HCT116 (cell line): ENCODE results near the gene AKNAD1. TPM values are rescaled to one million over a fixed set of nuclear protein-coding genes. Genes with fewer than 3 reads are reported as not detected.

Experiments
- ATAC-seq: fragments of 200-7000 bp; cut with Tn5 transposase; 2 replicates; pipeline ENCODE4 v1.9.1; 2020; ENCODE audit warnings: mild to moderate bottlenecking, moderate library complexity
- BruUV-seq: library from RNA; stranded (reverse); fragments of 400-500 nt; replicated peaks from 2 replicates; lab custom pipeline; 2021; lab: Mats Ljungman, UMichigan
- CTCF ChIA-PET: fragments of 300-600 bp; sonication (Branson Sonifier 250); formaldehyde crosslinking; loops from one replicate; lab custom pipeline; 2021; ENCODE audit warnings: antibody characterized with exemption; lab: Charles Lee
- POLR2A ChIA-PET: fragments of 300-600, 350-600 bp; sonication (Branson Sonifier 250); formaldehyde crosslinking; loops from one replicate; lab custom pipeline; 2021; ENCODE audit warnings: antibody characterized with exemption; lab: Charles Lee
- RAD21 ChIA-PET, 2 experiments: fragments of 300-600 bp; sonication (Branson Sonifier 250); formaldehyde crosslinking; loops; one replicate each; lab custom pipeline; 2023; ENCODE audit warnings: low total read pairs in 2 of 2; ENCODE audit not compliant: uncharacterized antibody in 2 of 2, unreplicated experiment in 2 of 2, low non-redundant PET in 1 of 2; lab: Charles Lee
- DNase-seq: peaks from one replicate; pipeline ENCODE4 v3.0.0-alpha.2; 2010; ENCODE audit warnings: low read depth, low spot score
- H2AFZ ChIP-seq: fragments of 200-600 bp; shearing (Covaris generic), sonication (generic); 2 replicates; pipeline ENCODE4 v1.6.1; 2017; ENCODE audit warnings: low read depth, mixed run types, mixed read lengths, antibody characterized with exemption, low read length; ENCODE audit not compliant: poor library complexity, severe bottlenecking
- H3K27ac ChIP-seq: 2 replicates; pipeline ENCODE4 v1.5.1; 2012; ENCODE audit warnings: low read depth, low read length
- H3K27me3 ChIP-seq: fragments of 200-600 bp; sonication (generic); 2 replicates; pipeline ENCODE4 v1.6.1; 2016; ENCODE audit warnings: mixed run types, low read length, mixed read lengths; ENCODE audit not compliant: insufficient read depth
- H3K36me3 ChIP-seq, 2 experiments: fragments of 200-500 bp in 1 of 2; fragments of 200-600 bp in 1 of 2; sonication (Bioruptor generic) in 1 of 2; sonication (generic) in 1 of 2; 2 replicates each; pipeline versions ENCODE4 v1.5.1 to v1.6.1; 2014 to 2016; ENCODE audit warnings: low read length in 2 of 2, inconsistent platforms in 1 of 2, mixed read lengths in 1 of 2, mixed run types in 1 of 2; ENCODE audit not compliant: insufficient read depth in 2 of 2, control insufficient read depth in 1 of 2
- H3K4me1 ChIP-seq, 2 experiments: fragments of 200-600 bp in 1 of 2; sonication (generic) in 1 of 2; 2 replicates each; pipeline versions ENCODE4 v1.5.1 to v1.6.1; 2012 to 2017; ENCODE audit warnings: low read length in 2 of 2, inconsistent platforms in 1 of 2, mild to moderate bottlenecking in 1 of 2, mixed read lengths in 1 of 2, mixed run types in 1 of 2, moderate library complexity in 1 of 2; ENCODE audit not compliant: insufficient read depth in 2 of 2, control insufficient read depth in 1 of 2
- H3K4me2 ChIP-seq: fragments of 200-600 bp; sonication (generic); 2 replicates; pipeline ENCODE4 v1.6.1; 2017; ENCODE audit warnings: mixed run types, low read length, mixed read lengths
- H3K4me3 ChIP-seq, 2 experiments: fragments of 200-600 bp in 1 of 2; sonication (generic) in 1 of 2; replicated peaks in 1 of 2; 2 replicates each; pipeline ENCODE4 v1.5.1; 2011 to 2016; ENCODE audit warnings: low read length in 2 of 2, control low read depth in 1 of 2, low read depth in 1 of 2, mild to moderate bottlenecking in 1 of 2, mixed read lengths in 1 of 2, mixed run types in 1 of 2
- H3K79me2 ChIP-seq: fragments of 200-600 bp; sonication (generic); 2 replicates; pipeline ENCODE4 v1.6.1; 2017; ENCODE audit warnings: mild to moderate bottlenecking, mixed run types, low read length, moderate library complexity, mixed read lengths; ENCODE audit not compliant: insufficient read depth
- H3K9ac ChIP-seq: fragments of 200-600 bp; sonication (generic); 2 replicates; pipeline ENCODE4 v1.6.1; 2016; ENCODE audit warnings: low read length, mixed read lengths
- H3K9me2 ChIP-seq: fragments of 200-600 bp; sonication (generic), shearing (Covaris generic); 2 replicates; pipeline ENCODE4 v1.6.1; 2017; ENCODE audit warnings: mixed run types, mild to moderate bottlenecking, moderate library complexity; ENCODE audit not compliant: insufficient read depth
- H3K9me3 ChIP-seq, 2 experiments: fragments of 200-500 bp in 1 of 2; fragments of 200-600 bp in 1 of 2; sonication (Bioruptor generic) in 1 of 2; sonication (generic) in 1 of 2; 2 replicates each; pipeline ENCODE4 v1.6.1; 2014 to 2017; ENCODE audit warnings: low read length in 2 of 2, mixed read lengths in 2 of 2, inconsistent platforms in 1 of 2, low read depth in 1 of 2, mild to moderate bottlenecking in 1 of 2, mixed run types in 1 of 2, moderate library complexity in 1 of 2; ENCODE audit not compliant: control insufficient read depth in 1 of 2, insufficient read depth in 1 of 2
- H4K20me1 ChIP-seq: fragments of 200-600 bp; sonication (generic), shearing (Covaris generic); 2 replicates; pipeline ENCODE4 v1.6.1; 2017; ENCODE audit warnings: mixed run types, mild to moderate bottlenecking, moderate library complexity; ENCODE audit not compliant: insufficient read depth
- CBX3 ChIP-seq: IDR thresholded peaks from 2 replicates; pipeline ENCODE4 v1.6.1; 2012; ENCODE audit warnings: low read depth
- CEBPB ChIP-seq: IDR thresholded peaks from 2 replicates; pipeline ENCODE4 v1.6.1; 2012; ENCODE audit warnings: low read depth
- EGR1 ChIP-seq: IDR thresholded peaks from 2 replicates; pipeline ENCODE4 v1.6.1; 2012; ENCODE audit warnings: low read depth
- EZH2 ChIP-seq: fragments of 200-600 bp; sonication (generic); IDR thresholded peaks from 2 replicates; pipeline ENCODE4 v1.6.1; 2017; ENCODE audit warnings: antibody characterized with exemption, mixed run types
- EZH2phosphoT487 ChIP-seq: fragments of 200-600 bp; IDR thresholded peaks from 2 replicates; pipeline ENCODE4 v1.6.1; 2018; ENCODE audit warnings: antibody characterized with exemption, borderline replicate concordance
- FOSL1 ChIP-seq: IDR thresholded peaks from 2 replicates; pipeline ENCODE4 v1.6.1; 2012; ENCODE audit warnings: low read depth
- POLR2A ChIP-seq: IDR thresholded peaks from 2 replicates; pipeline ENCODE4 v1.7.0; 2011; ENCODE audit warnings: borderline replicate concordance; ENCODE audit not compliant: insufficient read depth, insufficient read length; ENCODE audit errors: extremely low read depth
- RAD21 ChIP-seq: IDR thresholded peaks from 2 replicates; pipeline ENCODE4 v1.6.1; 2012; ENCODE audit warnings: low read depth, mild to moderate bottlenecking
- SIN3A ChIP-seq: IDR thresholded peaks from 2 replicates; pipeline ENCODE4 v1.6.1; 2012; ENCODE audit warnings: low read depth
- SP1 ChIP-seq: IDR thresholded peaks from 2 replicates; pipeline ENCODE4 v1.6.1; 2012; ENCODE audit warnings: low read depth
- SRF ChIP-seq: IDR thresholded peaks from 2 replicates; pipeline ENCODE4 v1.6.1; 2012; ENCODE audit warnings: low read depth
- TCF7L2 ChIP-seq: IDR thresholded peaks from 2 replicates; pipeline ENCODE4 v1.7.0; 2011; ENCODE audit warnings: borderline replicate concordance, inconsistent platforms; ENCODE audit not compliant: insufficient read depth, insufficient read length; ENCODE audit errors: extremely low read depth
- YY1 ChIP-seq: IDR thresholded peaks from 2 replicates; pipeline ENCODE4 v1.6.1; 2011; ENCODE audit warnings: low read length, low read depth, moderate library complexity, mild to moderate bottlenecking; ENCODE audit not compliant: insufficient replicate concordance; ENCODE audit errors: extremely low read depth
- intact Hi-C: fragments of 100-400 bp; cut with micrococcal nuclease; formaldehyde crosslinking; loops from 2 replicates; pipeline ENCODE4 v1.10.0; 2022
- total RNA-seq: library from RNA; stranded (reverse); gene quantifications from one replicate; pipeline ENCODE4 v1.2.1, GENCODE V29; 2021; ENCODE audit not compliant: unreplicated experiment
- TF ChIP-seq, protein P1 (sequence below): IDR thresholded peaks from 2 replicates; pipeline ENCODE4 v1.6.1; 2012; ENCODE audit warnings: low read depth
- TF ChIP-seq, protein P2 (sequence below): IDR thresholded peaks from 2 replicates; pipeline ENCODE4 v1.6.1; 2012
- TF ChIP-seq, protein P3 (sequence below), 3 experiments: fragments of 200-600 bp in 1 of 3; sonication (generic) in 1 of 3; IDR thresholded peaks in 2 of 3; conservative IDR thresholded peaks in 1 of 3; 2 replicates each; pipeline ENCODE4 v1.5.1; 2012 to 2017; ENCODE audit warnings: low read depth in 2 of 3, low read length in 2 of 3, antibody characterized with exemption in 1 of 3, borderline replicate concordance in 1 of 3, control low read depth in 1 of 3, mild to moderate bottlenecking in 1 of 3, mixed read lengths in 1 of 3, mixed run types in 1 of 3, moderate library complexity in 1 of 3; ENCODE audit not compliant: insufficient read depth in 1 of 3

AKNAD1 gene
- total RNA-seq, 1 experiment from 2014 or later = 0.15 TPM

DNA sequence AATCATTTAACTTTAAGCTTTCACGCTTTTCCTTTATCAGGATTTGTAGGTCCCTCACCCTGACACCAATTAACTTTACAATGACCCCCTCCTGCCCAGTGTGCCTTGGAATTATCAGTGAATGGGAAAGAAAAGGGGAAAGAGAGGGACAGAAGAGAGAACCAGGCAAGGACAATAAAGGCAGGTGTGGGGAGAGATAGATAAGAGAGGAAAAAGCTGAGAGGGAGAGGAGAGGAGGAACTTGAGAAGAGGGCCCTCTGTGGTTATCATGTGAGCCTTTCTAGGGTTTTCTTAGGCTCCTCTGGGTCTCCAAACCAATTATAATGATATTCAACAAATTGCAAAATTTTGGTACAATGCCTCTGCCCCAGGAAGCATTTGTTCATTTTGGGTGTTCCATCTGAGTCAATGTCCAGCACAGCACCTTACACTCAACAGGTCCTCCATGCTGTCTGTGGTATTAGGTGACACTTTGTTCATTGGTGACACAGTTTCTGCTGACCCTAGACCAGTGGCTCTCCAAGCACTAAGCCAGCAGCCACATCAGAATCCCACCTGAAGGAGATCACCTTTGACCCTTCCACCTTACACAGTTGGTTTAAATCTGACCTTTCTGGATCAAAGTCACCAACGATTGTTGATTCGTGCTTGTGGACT is 14.2 kb downstream of the AKNAD1 start (continued):
- TF ChIP-seq POLR2A (no peak), FOSL1 (no peak), SRF (no peak), EZH2 (no peak), SP1 (no peak), CEBPB (no peak), EGR1 (no peak), EZH2phosphoT487 (no peak)
- TF ChIP-seq, protein P1, sequence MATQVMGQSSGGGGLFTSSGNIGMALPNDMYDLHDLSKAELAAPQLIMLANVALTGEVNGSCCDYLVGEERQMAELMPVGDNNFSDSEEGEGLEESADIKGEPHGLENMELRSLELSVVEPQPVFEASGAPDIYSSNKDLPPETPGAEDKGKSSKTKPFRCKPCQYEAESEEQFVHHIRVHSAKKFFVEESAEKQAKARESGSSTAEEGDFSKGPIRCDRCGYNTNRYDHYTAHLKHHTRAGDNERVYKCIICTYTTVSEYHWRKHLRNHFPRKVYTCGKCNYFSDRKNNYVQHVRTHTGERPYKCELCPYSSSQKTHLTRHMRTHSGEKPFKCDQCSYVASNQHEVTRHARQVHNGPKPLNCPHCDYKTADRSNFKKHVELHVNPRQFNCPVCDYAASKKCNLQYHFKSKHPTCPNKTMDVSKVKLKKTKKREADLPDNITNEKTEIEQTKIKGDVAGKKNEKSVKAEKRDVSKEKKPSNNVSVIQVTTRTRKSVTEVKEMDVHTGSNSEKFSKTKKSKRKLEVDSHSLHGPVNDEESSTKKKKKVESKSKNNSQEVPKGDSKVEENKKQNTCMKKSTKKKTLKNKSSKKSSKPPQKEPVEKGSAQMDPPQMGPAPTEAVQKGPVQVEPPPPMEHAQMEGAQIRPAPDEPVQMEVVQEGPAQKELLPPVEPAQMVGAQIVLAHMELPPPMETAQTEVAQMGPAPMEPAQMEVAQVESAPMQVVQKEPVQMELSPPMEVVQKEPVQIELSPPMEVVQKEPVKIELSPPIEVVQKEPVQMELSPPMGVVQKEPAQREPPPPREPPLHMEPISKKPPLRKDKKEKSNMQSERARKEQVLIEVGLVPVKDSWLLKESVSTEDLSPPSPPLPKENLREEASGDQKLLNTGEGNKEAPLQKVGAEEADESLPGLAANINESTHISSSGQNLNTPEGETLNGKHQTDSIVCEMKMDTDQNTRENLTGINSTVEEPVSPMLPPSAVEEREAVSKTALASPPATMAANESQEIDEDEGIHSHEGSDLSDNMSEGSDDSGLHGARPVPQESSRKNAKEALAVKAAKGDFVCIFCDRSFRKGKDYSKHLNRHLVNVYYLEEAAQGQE = no peak

DNA sequence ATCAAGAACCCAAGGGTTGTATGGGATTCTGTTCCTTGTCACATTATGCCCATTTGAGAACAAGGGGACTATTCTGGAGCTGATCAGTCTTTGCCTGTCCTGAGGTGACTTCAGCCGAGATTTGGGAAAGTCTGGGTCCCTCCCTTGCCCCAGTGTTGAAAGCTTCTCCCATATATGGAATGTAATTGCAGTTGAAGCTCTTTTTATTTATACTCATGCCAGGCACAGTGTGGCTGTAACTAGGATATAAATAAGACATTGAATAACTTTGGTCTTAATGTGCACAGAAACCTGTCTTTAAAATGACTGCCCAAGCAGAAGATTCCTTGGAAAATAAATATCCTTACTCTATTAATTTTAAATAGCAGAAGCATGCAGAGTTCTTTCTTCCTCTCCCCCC is 15.2 kb downstream of the AKNAD1 start:
- no peak overlapping the region for H3K4me2 ChIP-seq
- H3K9me3 ChIP-seq = no peaks in the 10 kb centered on the region
- DNase-seq = no peak
- H3K27ac ChIP-seq = no peak overlapping the region
- ChIA-PET POLR2A (no interaction called here), RAD21 (no interaction called here), CTCF (no interaction called here)
- no peaks in the 10 kb centered on the region for H3K4me1 ChIP-seq
- no peaks in the 10 kb centered on the region for H3K27me3 ChIP-seq
- no TSS peak for BruUV-seq
- no peak for TF ChIP-seq TCF7L2
- no peak for TF ChIP-seq RAD21
- TF ChIP-seq, protein P2, sequence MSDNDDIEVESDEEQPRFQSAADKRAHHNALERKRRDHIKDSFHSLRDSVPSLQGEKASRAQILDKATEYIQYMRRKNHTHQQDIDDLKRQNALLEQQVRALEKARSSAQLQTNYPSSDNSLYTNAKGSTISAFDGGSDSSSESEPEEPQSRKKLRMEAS = no peak
- no peak for TF ChIP-seq CEBPB
- TF ChIP-seq CBX3 = no peak
- no peak for TF ChIP-seq YY1
- TF ChIP-seq, protein P1 = no peak
- no peak for TF ChIP-seq EZH2
- no peak for TF ChIP-seq SIN3A
- TF ChIP-seq, protein P3, sequence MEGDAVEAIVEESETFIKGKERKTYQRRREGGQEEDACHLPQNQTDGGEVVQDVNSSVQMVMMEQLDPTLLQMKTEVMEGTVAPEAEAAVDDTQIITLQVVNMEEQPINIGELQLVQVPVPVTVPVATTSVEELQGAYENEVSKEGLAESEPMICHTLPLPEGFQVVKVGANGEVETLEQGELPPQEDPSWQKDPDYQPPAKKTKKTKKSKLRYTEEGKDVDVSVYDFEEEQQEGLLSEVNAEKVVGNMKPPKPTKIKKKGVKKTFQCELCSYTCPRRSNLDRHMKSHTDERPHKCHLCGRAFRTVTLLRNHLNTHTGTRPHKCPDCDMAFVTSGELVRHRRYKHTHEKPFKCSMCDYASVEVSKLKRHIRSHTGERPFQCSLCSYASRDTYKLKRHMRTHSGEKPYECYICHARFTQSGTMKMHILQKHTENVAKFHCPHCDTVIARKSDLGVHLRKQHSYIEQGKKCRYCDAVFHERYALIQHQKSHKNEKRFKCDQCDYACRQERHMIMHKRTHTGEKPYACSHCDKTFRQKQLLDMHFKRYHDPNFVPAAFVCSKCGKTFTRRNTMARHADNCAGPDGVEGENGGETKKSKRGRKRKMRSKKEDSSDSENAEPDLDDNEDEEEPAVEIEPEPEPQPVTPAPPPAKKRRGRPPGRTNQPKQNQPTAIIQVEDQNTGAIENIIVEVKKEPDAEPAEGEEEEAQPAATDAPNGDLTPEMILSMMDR (IDR thresholded peaks at IDR 0.05 in 2 of 3, conservative IDR thresholded peaks at IDR 0.05 in 1 of 3; ENCODE audit: borderline replicate concordance in 1 of 3, insufficient read depth in 1 of 3, low read depth in 2 of 3, low read length in 2 of 3) = no peak
- no peak for TF ChIP-seq POLR2A
- H2AFZ ChIP-seq = no peak overlapping the region
- H3K4me3 ChIP-seq = no peak overlapping the region
- intact Hi-C loops = no loop called here
- no peaks in the 10 kb centered on the region for H3K79me2 ChIP-seq
- no peaks in the 10 kb centered on the region for H4K20me1 ChIP-seq
- H3K9me2 ChIP-seq = no peaks in the 10 kb centered on the region
- no peak for ATAC-seq
- H3K9ac ChIP-seq = no peak overlapping the region
- no peaks in the 10 kb centered on the region for H3K36me3 ChIP-seq
